Measurements from ENCODE around the gene TNFRSF25.

DNA sequence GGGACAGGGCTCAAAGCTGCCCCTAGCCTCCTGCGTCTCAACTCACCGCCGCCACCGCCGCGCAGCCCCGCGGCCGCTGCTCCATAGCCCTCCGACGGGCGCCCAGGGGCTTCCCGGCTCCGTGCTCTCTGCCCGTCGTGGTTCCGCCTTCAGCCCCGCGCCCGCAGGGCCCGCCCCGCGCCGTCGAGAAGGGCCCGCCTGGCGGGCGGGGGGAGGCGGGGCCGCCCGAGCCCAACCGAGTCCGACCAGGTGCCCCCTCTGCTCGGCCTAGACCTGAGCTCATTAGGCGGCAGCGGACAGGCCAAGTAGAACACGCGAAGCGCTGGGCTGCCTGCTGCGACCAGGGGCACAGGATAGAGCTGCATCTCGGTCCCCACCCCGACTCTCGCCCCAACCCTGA lies at the start of gene TNFRSF25:
- TF ChIP-seq POLR2AphosphoS5 (IDR thresholded peaks at IDR 0.05): no peak
- TF ChIP-seq, protein P1, sequence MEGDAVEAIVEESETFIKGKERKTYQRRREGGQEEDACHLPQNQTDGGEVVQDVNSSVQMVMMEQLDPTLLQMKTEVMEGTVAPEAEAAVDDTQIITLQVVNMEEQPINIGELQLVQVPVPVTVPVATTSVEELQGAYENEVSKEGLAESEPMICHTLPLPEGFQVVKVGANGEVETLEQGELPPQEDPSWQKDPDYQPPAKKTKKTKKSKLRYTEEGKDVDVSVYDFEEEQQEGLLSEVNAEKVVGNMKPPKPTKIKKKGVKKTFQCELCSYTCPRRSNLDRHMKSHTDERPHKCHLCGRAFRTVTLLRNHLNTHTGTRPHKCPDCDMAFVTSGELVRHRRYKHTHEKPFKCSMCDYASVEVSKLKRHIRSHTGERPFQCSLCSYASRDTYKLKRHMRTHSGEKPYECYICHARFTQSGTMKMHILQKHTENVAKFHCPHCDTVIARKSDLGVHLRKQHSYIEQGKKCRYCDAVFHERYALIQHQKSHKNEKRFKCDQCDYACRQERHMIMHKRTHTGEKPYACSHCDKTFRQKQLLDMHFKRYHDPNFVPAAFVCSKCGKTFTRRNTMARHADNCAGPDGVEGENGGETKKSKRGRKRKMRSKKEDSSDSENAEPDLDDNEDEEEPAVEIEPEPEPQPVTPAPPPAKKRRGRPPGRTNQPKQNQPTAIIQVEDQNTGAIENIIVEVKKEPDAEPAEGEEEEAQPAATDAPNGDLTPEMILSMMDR (IDR thresholded peaks at IDR 0.05): no peak
- no peak for TF ChIP-seq POLR2A (IDR thresholded peaks at IDR 0.05)
